GDM1 (cell line): ENCODE results near the gene TNS3.

Experiments
- DNase-seq: peaks from one replicate; lab custom pipeline; 2025; lab: John Stamatoyannopoulos, UW

TNS3 gene

GRCh38 chr7:47303695-47304453, 278.0 kb downstream of the TNS3 start:
- DNase-seq = no peak

GRCh38 chr7:47303014-47303694, 278.8 kb downstream of the TNS3 start:
- DNase-seq = no peak

GRCh38 chr7:47302560-47302959, 279.4 kb downstream of the TNS3 start:
- DNase-seq = no peak

GRCh38 chr7:47301657-47302295, 280.1 kb downstream of the TNS3 start:
- no peak for DNase-seq

GRCh38 chr7:47301105-47301477, 280.8 kb downstream of the TNS3 start:
- DNase-seq = no peak

- DNase-seq = no peak
These were observed 281.3 kb downstream of the TNS3 start for GRCh38 chr7:47300472-47301104.

GRCh38 chr7:47299496-47299895, 282.4 kb downstream of the TNS3 start:
- DNase-seq = no peak

- no peak for DNase-seq
These were observed 283.3 kb downstream of the TNS3 start for GRCh38 chr7:47298636-47299035.

GRCh38 chr7:47297120-47297519, 284.8 kb downstream of the TNS3 start:
- DNase-seq = no peak

GRCh38 chr7:47295606-47296005, 286.3 kb downstream of the TNS3 start:
- no peak for DNase-seq

- no peak for DNase-seq
These were observed 287.2 kb downstream of the TNS3 start for GRCh38 chr7:47294556-47295222.

GRCh38 chr7:47293884-47294555, 287.9 kb downstream of the TNS3 start:
- no peak for DNase-seq

GRCh38 chr7:47292832-47293309, 289.0 kb downstream of the TNS3 start:
- DNase-seq = no peak

- DNase-seq = no peak
These were observed 290.3 kb downstream of the TNS3 start for GRCh38 chr7:47291461-47292081.

- DNase-seq = no peak
These were observed 291.0 kb downstream of the TNS3 start for GRCh38 chr7:47290867-47291266.

- no peak for DNase-seq
These were observed 291.4 kb downstream of the TNS3 start for GRCh38 chr7:47290466-47290865.

- no peak for DNase-seq
These were observed 293.9 kb downstream of the TNS3 start for GRCh38 chr7:47288060-47288459.

GRCh38 chr7:47285860-47286491, 295.9 kb downstream of the TNS3 start:
- no peak for DNase-seq

GRCh38 chr7:47284691-47285635, 296.9 kb downstream of the TNS3 start:
- DNase-seq = no peak
